Motor neuron (in vitro differentiated cells): ENCODE data around the gene SRGAP2C. TPM values are rescaled to one million over a fixed set of nuclear protein-coding genes. Genes with fewer than 3 reads are reported as not detected.
"Not testable (repeated sequence)": the region's sequence is repeated elsewhere in the genome, so short reads cannot be mapped to it uniquely, and the experiment has no call there.

Experiments used
- ATAC-seq, 8 experiments: fragments of 200-7000 bp; cut with Tn5 transposase; replicated peaks in 6 of 8; 2 replicates each; pipeline ENCODE4 v1.8.0; 2021; ENCODE audit warnings: mild to moderate bottlenecking in 8 of 8, moderate library complexity in 8 of 8
- H3K27ac ChIP-seq, 2 donors: fragments of 250-450 bp; sonication (Bioruptor Pico); 2 replicates each; pipeline ENCODE4 v1.9.0; 2021; ENCODE audit warnings: antibody characterized with exemption in 2 of 2, mild to moderate bottlenecking in 2 of 2, moderate library complexity in 1 of 2
- H3K4me1 ChIP-seq, 2 donors: fragments of 250-450 bp; sonication (Bioruptor Pico); replicated peaks in 1 of 2; 2 replicates each; pipeline ENCODE4 v1.6.1; 2021; ENCODE audit warnings: antibody characterized with exemption in 2 of 2, mild to moderate bottlenecking in 2 of 2, moderate library complexity in 1 of 2
- H3K4me3 ChIP-seq, 5 donors: fragments of 250-450 bp; sonication (Bioruptor Pico); 2 replicates each; pipeline ENCODE4 v1.9.0; 2021; ENCODE audit warnings: antibody characterized with exemption in 5 of 5, mild to moderate bottlenecking in 5 of 5, moderate library complexity in 4 of 5
- WGBS, 10 experiments: fragments of 450-650 bp; shearing (Covaris generic); methylation state at CpG; one replicate each; pipeline ENCODE4 v1.0.0; 2022; 5-methylcytosine and 5-hydroxymethylcytosine counted together
- in situ Hi-C, 9 experiments: fragments of 400-800 bp; cut with MboI; loops; one replicate each; pipeline ENCODE4 v1.15.0; 2021; ENCODE audit warnings: low sequenced_read_pairs in 9 of 9, low pct_unique_long_range_greater_than_20kb in 2 of 9; ENCODE audit not compliant: unreplicated experiment in 9 of 9
- total RNA-seq, 8 experiments: library from RNA; unstranded; fragments of 300-600 nt; gene quantifications; 2 replicates each; pipeline versions ENCODE4 v1.2.3 to v1.2.4, GENCODE V29; 2022

SRGAP2C gene
- total RNA-seq, 8 experiments from 2014 or later: 11.4 to 26.6 (median 16.4) TPM

- H3K4me1 ChIP-seq, H3K4me3 ChIP-seq, H3K27ac ChIP-seq, in situ Hi-C loops: not testable (repeated sequence)
- WGBS, 10 experiments: 0 to 100% methylated on average over 1 of the region's 5 CpGs; no CpG with 5 or more reads in 8 of the 10 experiments
- peak in 2 of 8 experiments; percentile 23 to 37 for ATAC-seq
Observed at GRCh38 chr1:121163850-121164757, 20.7 kb upstream of the SRGAP2C start.

GRCh38 chr1:121165296-121165695 lies 19.5 kb upstream of the SRGAP2C start:
- H3K4me1 ChIP-seq, H3K4me3 ChIP-seq, ATAC-seq, in situ Hi-C loops, H3K27ac ChIP-seq: not testable (repeated sequence)

DNA sequence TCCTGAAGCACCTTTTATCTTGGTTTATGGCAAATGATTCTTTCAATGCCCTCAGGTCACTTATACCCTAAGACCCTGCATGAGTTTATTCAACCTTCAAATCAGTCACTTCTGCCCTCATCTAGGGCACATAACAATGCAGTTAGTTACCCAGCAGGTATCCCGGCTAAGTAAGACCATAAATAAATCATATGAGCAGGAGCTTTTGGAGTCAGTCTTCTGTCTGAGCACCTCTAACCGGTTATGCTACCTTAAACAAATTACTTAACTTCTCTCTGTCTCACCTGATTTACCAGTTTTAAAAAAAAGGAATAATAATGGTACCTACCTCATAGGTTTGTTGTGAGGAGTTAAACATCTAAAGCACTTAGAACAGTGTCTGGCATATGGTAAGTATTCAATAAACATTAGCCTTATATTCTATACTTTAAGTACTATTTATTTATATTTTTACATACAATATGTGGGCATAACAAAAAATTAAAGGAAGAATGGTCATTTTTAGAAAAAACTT lies 17.5 kb upstream of the SRGAP2C start:
- ATAC-seq, H3K4me1 ChIP-seq, in situ Hi-C loops, H3K4me3 ChIP-seq, H3K27ac ChIP-seq: not testable (repeated sequence)
- no CpG with 5 or more reads among the region's 2 CpGs for WGBS, 10 experiments

DNA sequence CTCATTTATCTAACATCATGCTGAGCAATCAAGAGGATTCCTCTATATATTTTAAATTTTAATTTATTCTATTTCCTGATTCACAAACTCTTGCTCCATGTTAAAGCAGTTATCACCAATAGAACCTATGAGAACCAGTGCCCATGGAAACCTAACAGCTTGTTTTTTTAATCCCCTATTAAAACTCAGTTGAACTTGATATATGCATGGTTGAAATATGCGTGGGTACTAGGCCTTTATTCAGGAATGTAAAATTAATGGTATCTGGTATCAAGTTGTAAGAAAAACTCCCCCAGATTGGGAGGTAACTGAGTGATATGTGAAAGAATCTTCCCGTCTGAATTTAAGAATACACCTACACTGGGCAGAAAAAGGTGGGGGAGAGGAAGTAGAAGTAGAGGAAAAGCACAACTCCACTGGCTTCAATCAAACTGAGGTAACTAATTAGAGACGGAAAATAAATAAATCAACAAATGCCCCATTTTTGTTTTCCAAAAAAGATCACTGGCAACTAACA lies 16.6 kb upstream of the SRGAP2C start:
- WGBS, 10 experiments: no CpG with 5 or more reads among the region's 3 CpGs
- in situ Hi-C loops, ATAC-seq, H3K4me1 ChIP-seq, H3K27ac ChIP-seq, H3K4me3 ChIP-seq: not testable (repeated sequence)

- H3K4me3 ChIP-seq, H3K27ac ChIP-seq, in situ Hi-C loops, H3K4me1 ChIP-seq: not testable (repeated sequence)
- 100% methylated on average over 2 of the region's 2 CpGs; no CpG with 5 or more reads in 9 of the 10 experiments for WGBS, 10 experiments
- peak in 3 of 8 experiments; percentile 46 to 81 (median 69) for ATAC-seq
Observed at GRCh38 chr1:121176649-121177048, 8.1 kb upstream of the SRGAP2C start.

DNA sequence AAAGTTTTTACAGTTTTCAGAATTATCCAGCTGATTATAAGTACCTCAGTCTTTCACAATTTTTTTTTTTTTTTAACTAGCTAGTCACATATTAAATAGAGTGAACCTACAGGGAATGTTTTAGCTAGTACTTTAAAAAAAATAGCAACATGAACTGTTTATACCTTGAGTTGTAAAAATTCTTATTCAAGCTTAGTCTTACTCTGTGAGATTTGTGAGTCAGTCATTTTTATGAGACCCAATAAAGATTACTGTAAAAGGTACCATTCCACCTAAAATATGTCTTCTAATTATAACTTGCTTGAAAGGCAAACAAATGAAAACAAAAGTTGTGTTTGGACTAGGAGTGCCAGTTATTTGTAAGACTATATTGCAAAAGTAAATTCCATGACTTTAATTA lies 6.6 kb upstream of the SRGAP2C start:
- H3K4me1 ChIP-seq, H3K4me3 ChIP-seq, ATAC-seq, H3K27ac ChIP-seq, in situ Hi-C loops: not testable (repeated sequence)

DNA sequence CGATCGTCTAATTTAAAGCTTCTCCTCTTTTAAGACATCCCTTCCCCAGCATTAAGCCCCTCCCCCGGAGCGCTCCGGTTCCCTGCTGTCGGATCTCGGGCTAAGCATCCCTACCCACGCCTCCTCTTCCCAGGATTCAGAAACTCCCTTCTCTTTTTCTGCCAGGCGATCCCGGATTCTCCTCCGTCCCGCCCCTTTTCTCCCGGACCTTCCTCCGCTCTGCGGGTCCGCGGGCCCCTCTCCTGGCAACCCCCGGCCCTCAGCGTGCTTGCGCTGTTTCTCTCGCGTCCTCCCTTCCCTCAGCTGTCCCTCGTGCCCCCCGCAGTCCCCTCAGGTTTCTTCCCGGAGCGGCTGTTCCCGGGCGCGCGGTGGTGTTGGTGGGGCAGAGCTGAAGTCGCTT lies 908 bp upstream of the SRGAP2C start:
- H3K27ac ChIP-seq, in situ Hi-C loops, H3K4me3 ChIP-seq, H3K4me1 ChIP-seq: not testable (repeated sequence)
- WGBS, 10 experiments: no CpG with 5 or more reads among the region's 31 CpGs
- peak in 1 of 8 experiments; percentile 1 for ATAC-seq

DNA sequence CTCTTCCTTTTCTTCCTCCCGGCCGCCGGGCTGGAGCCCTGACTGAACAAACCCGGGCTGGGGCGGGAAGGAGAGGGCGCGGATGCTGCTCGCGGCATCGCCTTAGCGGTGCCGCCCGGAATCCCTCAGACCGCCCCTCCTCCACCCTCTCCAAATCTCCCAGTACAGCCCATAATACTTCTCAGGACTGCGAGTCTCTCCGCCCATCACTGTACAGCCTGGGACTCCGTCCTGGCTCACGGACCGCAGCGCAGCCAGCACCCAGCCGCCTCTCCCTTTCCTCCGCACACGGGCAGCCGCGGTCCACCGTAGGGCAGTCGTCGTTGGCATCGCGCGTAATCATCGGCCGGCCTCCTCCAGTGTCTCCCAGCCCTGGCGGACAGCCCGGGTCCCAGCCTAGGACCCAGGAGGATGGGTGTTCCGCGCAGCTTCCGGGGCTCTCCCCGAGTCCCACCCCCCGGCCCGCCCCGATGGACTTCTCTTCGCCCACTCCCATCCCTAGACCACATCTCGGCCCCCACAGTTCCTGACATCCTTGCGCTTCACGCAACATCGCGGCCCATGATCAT lies 449 bp downstream of the SRGAP2C start:
- H3K27ac ChIP-seq, H3K4me1 ChIP-seq, in situ Hi-C loops: not testable (repeated sequence)
- WGBS, 10 experiments: no CpG with 5 or more reads among the region's 48 CpGs
- peak overlapping the region; percentile 36 to 55 (median 40) for H3K4me3 ChIP-seq
- ATAC-seq: peak; percentile 13 to 28 (median 22)

DNA sequence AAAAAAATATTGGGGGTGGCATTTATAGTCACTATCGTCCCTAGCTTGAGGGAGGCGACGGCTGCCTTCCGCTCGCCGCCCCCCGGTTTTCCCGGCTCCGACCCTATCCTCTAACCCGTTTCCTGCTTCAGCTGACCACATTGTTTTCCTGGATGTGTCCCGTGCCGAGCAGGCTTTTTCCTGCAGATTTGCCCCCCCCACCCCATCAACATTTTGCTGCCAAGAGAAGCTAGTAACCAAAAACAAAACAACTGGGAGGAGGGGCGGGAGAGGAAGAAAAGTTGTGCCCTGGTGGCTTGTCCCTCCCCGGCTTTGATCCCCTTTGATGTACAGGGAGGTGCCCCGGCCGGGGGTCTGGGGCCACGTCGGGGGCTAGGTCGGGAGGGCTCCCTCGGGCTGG lies 1.4 kb downstream of the SRGAP2C start:
- peak in 1 of 8 experiments; percentile 0 for ATAC-seq
- H3K4me1 ChIP-seq, H3K27ac ChIP-seq, in situ Hi-C loops: not testable (repeated sequence)
- no CpG with 5 or more reads among the region's 20 CpGs for WGBS, 10 experiments
- peak overlapping the region; percentile 28 to 54 (median 41) for H3K4me3 ChIP-seq

DNA sequence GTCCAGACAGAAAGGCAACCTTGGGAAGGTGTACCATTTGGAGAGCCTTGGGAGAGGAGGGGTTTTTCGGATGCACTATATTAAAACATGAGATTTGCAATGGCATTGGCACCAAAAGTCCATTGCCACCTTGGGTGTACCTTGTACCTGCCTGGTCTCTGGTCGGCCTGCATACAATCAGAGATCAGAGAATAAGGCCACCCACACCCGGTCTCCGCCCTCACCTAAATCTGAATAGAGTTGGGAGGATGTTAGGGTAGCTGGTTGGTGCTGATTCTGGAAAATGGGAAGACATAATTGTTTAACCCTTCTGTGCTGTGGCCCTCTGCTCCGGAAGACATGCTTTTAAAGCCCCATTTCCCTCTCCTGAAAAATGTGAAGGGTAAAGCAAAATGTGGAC lies 3.1 kb downstream of the SRGAP2C start:
- ATAC-seq, in situ Hi-C loops, H3K27ac ChIP-seq, H3K4me1 ChIP-seq: not testable (repeated sequence)
- 20% methylated on average over 1 of the region's 5 CpGs; no CpG with 5 or more reads in 9 of the 10 experiments for WGBS, 10 experiments
- peak overlapping the region; percentile 25 to 35 (median 29) for H3K4me3 ChIP-seq

GRCh38 chr1:121192512-121192911 lies 7.7 kb downstream of the SRGAP2C start:
- in situ Hi-C loops, H3K4me1 ChIP-seq, H3K4me3 ChIP-seq, H3K27ac ChIP-seq, ATAC-seq: not testable (repeated sequence)
- WGBS, 10 experiments: no CpG with 5 or more reads among the region's 2 CpGs

DNA sequence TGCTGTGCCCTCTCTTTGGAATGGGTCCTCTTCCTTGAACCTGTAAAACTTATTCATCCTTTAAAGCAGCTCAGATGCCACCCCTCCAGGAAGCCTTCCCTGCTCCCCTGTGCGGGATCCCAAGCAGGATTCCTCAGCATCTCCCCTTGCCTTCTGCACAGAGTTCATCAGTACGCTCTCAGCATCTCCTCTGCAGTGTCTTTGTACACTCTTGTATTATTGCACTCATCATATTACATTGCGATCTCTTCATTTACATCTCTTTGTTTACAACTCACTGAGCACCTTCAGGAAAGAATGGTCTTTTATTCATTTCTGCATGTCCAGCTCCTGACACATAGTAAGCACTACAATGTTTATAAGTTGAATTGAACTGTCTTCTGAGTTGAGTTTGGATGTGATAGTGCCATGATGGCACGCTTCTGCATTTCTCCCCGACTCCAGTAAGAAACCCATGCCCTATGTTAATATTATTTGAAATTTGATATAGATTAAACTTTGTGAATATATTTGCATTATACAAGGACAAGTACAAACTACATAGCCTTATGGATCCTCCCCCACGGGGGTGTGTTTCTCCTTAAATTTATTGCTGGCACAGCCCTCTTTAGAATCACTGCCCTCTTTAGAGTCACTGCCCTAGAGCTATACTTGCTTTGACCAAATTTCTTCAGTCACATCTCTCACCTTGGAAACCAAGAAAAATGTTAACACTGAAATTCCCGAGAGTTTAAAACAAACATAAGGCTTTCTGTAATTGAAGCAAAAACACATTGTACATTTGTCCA lies 12.5 kb downstream of the SRGAP2C start:
- WGBS, 10 experiments: no CpG with 5 or more reads among the region's 7 CpGs
- H3K4me1 ChIP-seq, H3K27ac ChIP-seq, in situ Hi-C loops, H3K4me3 ChIP-seq: not testable (repeated sequence)
- peak; percentile 54 to 93 (median 66) for ATAC-seq

DNA sequence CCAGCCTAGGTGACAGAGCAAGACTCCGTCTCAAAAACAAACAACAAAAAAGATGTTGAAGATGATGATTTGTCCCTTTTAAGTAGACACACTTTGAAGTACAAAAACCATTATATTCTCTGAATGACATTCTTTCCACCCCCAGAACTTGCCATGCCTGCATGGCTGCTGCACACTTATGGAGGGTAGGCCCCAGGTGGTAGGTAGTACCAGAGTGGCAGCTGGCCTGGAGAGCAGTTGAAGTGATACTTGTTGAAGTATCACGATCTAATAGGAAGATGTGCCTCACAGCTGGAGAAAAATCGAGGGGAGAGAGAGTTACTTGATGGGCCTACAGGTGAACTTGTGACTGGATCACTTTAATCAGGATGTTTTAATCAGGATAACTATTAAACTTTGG lies 15.0 kb downstream of the SRGAP2C start:
- H3K4me1 ChIP-seq, ATAC-seq, H3K4me3 ChIP-seq, in situ Hi-C loops, H3K27ac ChIP-seq: not testable (repeated sequence)
- WGBS, 10 experiments: no CpG with 5 or more reads among the region's 3 CpGs
